SK-N-SH (cell line): ENCODE results near the gene AKR1A1.
"Not testable (repeated sequence)": the region's sequence is repeated elsewhere in the genome, so short reads cannot be mapped to it uniquely, and the experiment has no call there.

Source experiments
- EP300 ChIP-seq, 2 experiments: IDR thresholded peaks; 2 replicates each; pipeline versions ENCODE4 v1.4.0 to v1.6.1; 2012; ENCODE audit warnings: borderline replicate concordance in 1 of 2, low read depth in 1 of 2, low read length in 1 of 2
- GATA2 ChIP-seq: sonication (generic); formaldehyde crosslinking; IDR thresholded peaks from 2 replicates; pipeline ENCODE4 v1.5.0; 2020; ENCODE audit warnings: mild to moderate bottlenecking, missing genetic modification reagents
- POLR2AphosphoS5 ChIP-seq: IDR thresholded peaks from 2 replicates; pipeline ENCODE4 v1.6.1; 2012; ENCODE audit warnings: low read depth, low read length
- RAD21 ChIP-seq: IDR thresholded peaks from 2 replicates; pipeline ENCODE4 v1.6.1; 2012; ENCODE audit warnings: mild to moderate bottlenecking, low read length
- RFX5 ChIP-seq: IDR thresholded peaks from 2 replicates; pipeline ENCODE4 v1.6.1; 2012; ENCODE audit warnings: mild to moderate bottlenecking, improper control_type of control experiment, low read length
- SMC3 ChIP-seq: IDR thresholded peaks from 2 replicates; pipeline ENCODE4 v1.6.1; 2012; ENCODE audit warnings: low read depth, low read length, improper control_type of control experiment
- TF ChIP-seq, protein P1 (sequence below): IDR thresholded peaks from 2 replicates; pipeline ENCODE4 v1.4.0; 2012; ENCODE audit warnings: low read depth, borderline replicate concordance
- TF ChIP-seq, protein P2 (sequence below): fragments of 200-600 bp; sonication (generic); IDR thresholded peaks from 2 replicates; pipeline ENCODE4 v1.6.1; 2017; ENCODE audit warnings: antibody characterized with exemption, mild to moderate bottlenecking, moderate library complexity

DNA sequence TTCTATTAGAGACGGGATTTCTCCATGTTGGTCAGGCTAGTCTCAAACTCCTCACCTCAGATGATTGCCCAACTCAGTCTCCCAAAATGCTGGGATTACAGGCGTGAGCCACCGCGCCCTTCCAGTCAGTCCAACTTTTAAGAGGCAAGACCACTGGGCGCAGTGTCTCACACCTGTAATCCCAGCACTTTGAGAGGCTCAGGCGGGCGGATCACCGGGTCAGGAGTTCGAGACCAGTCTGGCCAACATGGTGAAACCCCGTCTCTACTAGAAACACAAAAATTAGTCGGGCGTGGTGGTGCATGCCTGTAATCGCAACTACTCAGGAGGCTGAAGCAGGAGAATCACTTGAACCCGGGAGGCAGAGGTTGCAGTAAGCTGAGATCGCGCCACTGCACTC is 30.9 kb upstream of the AKR1A1 start:
- TF ChIP-seq, protein P1, sequence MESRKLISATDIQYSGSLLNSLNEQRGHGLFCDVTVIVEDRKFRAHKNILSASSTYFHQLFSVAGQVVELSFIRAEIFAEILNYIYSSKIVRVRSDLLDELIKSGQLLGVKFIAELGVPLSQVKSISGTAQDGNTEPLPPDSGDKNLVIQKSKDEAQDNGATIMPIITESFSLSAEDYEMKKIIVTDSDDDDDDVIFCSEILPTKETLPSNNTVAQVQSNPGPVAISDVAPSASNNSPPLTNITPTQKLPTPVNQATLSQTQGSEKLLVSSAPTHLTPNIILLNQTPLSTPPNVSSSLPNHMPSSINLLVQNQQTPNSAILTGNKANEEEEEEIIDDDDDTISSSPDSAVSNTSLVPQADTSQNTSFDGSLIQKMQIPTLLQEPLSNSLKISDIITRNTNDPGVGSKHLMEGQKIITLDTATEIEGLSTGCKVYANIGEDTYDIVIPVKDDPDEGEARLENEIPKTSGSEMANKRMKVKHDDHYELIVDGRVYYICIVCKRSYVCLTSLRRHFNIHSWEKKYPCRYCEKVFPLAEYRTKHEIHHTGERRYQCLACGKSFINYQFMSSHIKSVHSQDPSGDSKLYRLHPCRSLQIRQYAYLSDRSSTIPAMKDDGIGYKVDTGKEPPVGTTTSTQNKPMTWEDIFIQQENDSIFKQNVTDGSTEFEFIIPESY, result not testable (repeated sequence)
- TF ChIP-seq, protein P2, sequence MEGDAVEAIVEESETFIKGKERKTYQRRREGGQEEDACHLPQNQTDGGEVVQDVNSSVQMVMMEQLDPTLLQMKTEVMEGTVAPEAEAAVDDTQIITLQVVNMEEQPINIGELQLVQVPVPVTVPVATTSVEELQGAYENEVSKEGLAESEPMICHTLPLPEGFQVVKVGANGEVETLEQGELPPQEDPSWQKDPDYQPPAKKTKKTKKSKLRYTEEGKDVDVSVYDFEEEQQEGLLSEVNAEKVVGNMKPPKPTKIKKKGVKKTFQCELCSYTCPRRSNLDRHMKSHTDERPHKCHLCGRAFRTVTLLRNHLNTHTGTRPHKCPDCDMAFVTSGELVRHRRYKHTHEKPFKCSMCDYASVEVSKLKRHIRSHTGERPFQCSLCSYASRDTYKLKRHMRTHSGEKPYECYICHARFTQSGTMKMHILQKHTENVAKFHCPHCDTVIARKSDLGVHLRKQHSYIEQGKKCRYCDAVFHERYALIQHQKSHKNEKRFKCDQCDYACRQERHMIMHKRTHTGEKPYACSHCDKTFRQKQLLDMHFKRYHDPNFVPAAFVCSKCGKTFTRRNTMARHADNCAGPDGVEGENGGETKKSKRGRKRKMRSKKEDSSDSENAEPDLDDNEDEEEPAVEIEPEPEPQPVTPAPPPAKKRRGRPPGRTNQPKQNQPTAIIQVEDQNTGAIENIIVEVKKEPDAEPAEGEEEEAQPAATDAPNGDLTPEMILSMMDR, result not testable (repeated sequence)
- TF ChIP-seq RAD21; EP300 (IDR thresholded peaks at IDR 0.05; ENCODE audit: borderline replicate concordance in 1 of 2, low read depth in 1 of 2, low read length in 1 of 2); POLR2AphosphoS5; GATA2 (CRISPR knock-in tag); RFX5; SMC3: not testable (repeated sequence)
